Measurements from ENCODE around the gene ORM2.

ORM2 gene

DNA sequence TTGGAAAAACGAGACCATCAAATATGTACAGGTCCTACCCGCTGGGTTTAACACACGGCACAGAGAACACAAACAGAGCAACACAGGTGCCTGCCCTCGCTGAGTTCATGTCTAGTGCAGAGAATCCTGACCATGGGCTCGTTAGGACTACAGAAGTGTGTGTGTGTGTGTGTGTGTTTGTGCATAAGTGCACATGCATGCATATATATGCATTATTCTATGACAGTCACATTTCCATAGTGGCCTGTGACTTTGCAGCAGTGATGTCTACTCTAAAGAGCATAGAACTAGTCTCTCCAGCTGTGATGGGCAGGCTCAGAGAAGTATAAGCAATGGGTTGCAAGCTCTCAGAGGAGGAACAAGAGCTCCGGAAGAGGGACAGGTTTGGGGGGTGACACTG, 27.7 kb downstream of the ORM2 start:
- Histone ChIP-seq H3K4me2 (ENCODE audit: low read length) (no peak overlapping the region), H3K4me3 (ENCODE audit: low read length) (no peak overlapping the region), H3K27me3 (ENCODE audit: control insufficient read depth, low read length) (no peaks in the 10 kb centered on the region), H3K79me2 (ENCODE audit: control insufficient read depth, low read length) (peaks cover 44% of the 10 kb centered on the region), H3K4me1 (ENCODE audit: control insufficient read depth, low read length) (no peaks in the 10 kb centered on the region), H3K9me2 (replicated peaks; ENCODE audit: control insufficient read depth, low read length) (no peaks in the 10 kb centered on the region), H4K20me1 (ENCODE audit: control insufficient read depth, insufficient read depth, low read depth, low read length) (no peaks in the 10 kb centered on the region), H3K9me3 (ENCODE audit: control insufficient read depth, insufficient read depth, low read length) (no peaks in the 10 kb centered on the region), H3K27ac (ENCODE audit: low read depth, low read length) (no peak overlapping the region), H3K36me3 (ENCODE audit: control insufficient read depth, low read length) (peaks cover 90% of the 10 kb centered on the region), H3F3A (ENCODE audit: control insufficient read depth, insufficient read depth) (no peaks in the 10 kb centered on the region)
- TF ChIP-seq, protein P1, sequence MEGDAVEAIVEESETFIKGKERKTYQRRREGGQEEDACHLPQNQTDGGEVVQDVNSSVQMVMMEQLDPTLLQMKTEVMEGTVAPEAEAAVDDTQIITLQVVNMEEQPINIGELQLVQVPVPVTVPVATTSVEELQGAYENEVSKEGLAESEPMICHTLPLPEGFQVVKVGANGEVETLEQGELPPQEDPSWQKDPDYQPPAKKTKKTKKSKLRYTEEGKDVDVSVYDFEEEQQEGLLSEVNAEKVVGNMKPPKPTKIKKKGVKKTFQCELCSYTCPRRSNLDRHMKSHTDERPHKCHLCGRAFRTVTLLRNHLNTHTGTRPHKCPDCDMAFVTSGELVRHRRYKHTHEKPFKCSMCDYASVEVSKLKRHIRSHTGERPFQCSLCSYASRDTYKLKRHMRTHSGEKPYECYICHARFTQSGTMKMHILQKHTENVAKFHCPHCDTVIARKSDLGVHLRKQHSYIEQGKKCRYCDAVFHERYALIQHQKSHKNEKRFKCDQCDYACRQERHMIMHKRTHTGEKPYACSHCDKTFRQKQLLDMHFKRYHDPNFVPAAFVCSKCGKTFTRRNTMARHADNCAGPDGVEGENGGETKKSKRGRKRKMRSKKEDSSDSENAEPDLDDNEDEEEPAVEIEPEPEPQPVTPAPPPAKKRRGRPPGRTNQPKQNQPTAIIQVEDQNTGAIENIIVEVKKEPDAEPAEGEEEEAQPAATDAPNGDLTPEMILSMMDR (IDR thresholded peaks at IDR 0.05; ENCODE audit: low read depth, low read length, poor library complexity, severe bottlenecking) = no peak
- TF ChIP-seq EZH2phosphoT487 (IDR thresholded peaks at IDR 0.05; ENCODE audit: borderline replicate concordance, low read length) = no peak

DNA sequence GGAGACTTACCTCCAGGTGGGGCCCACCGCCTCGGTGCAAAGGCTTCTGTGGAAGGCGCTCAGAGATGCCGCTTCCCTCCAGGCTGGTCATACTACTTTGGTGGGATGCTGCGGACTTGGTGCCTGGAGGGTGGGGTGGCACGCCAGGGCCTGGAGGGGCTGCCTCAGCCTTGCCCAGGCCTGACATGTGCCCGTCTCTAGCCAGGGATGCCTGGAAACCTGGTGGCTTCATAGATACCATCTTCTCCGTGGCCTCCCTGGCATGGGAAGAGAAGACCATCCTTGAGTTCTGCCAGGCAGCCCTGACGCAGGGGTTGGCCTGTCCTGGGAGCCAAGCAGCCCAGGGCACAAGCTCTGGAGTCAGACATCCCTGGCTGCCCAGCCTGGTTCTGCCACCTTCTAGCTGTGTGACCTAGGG, 28.3 kb downstream of the ORM2 start:
- peaks cover 90% of the 10 kb centered on the region for H3K36me3 ChIP-seq (ENCODE audit: control insufficient read depth, low read length)
- H3K4me1 ChIP-seq (ENCODE audit: control insufficient read depth, low read length) = no peaks in the 10 kb centered on the region; the same call in 1 of the 2 replicates
- H3K4me2 ChIP-seq (ENCODE audit: low read length) = no peak overlapping the region
- H3K27me3 ChIP-seq (ENCODE audit: control insufficient read depth, low read length) = no peaks in the 10 kb centered on the region
- H3K79me2 ChIP-seq (ENCODE audit: control insufficient read depth, low read length) = peaks cover 48% of the 10 kb centered on the region
- H3K9me3 ChIP-seq (ENCODE audit: control insufficient read depth, insufficient read depth, low read length) = no peaks in the 10 kb centered on the region
- no peaks in the 10 kb centered on the region for H4K20me1 ChIP-seq (ENCODE audit: control insufficient read depth, insufficient read depth, low read depth, low read length)
- no peaks in the 10 kb centered on the region for H3K9me2 ChIP-seq (replicated peaks; ENCODE audit: control insufficient read depth, low read length)
- no peak overlapping the region for H3K4me3 ChIP-seq (ENCODE audit: low read length)
- TF ChIP-seq, protein P1 (IDR thresholded peaks at IDR 0.05; ENCODE audit: low read depth, low read length, poor library complexity, severe bottlenecking) = no peak
- TF ChIP-seq EZH2phosphoT487 (IDR thresholded peaks at IDR 0.05; ENCODE audit: borderline replicate concordance, low read length) = no peak
- H3F3A ChIP-seq (ENCODE audit: control insufficient read depth, insufficient read depth) = no peaks in the 10 kb centered on the region
- no peak overlapping the region for H3K27ac ChIP-seq (ENCODE audit: low read depth, low read length)

DNA sequence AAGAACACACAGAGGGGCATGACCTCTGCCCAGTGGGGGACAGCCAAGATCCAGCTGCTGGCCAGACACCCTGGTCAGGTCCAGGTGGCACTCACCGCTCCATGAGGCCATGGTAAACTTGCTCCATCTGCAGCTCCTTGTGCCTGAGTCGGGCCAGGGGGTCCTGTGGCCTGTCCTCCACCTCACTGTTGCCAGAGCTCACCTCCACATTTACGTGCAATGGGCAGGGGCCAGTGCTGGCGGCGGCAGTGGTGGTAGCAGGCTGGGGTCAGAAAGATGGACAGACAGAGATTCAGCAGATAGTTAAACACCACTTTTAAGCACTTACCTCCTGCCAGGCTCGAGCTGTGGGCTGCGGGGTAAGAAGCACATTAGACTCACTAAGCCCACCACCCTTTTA, 30.1 kb downstream of the ORM2 start:
- no peak overlapping the region for H3K27ac ChIP-seq (ENCODE audit: low read depth, low read length)
- TF ChIP-seq, protein P1 (IDR thresholded peaks at IDR 0.05; ENCODE audit: low read depth, low read length, poor library complexity, severe bottlenecking) = no peak
- TF ChIP-seq EZH2phosphoT487 (IDR thresholded peaks at IDR 0.05; ENCODE audit: borderline replicate concordance, low read length) = no peak
- H3K4me1 ChIP-seq (ENCODE audit: control insufficient read depth, low read length) = peaks cover 18% of the 10 kb centered on the region
- peaks cover 64% of the 10 kb centered on the region for H3K79me2 ChIP-seq (ENCODE audit: control insufficient read depth, low read length)
- H3K4me3 ChIP-seq (ENCODE audit: low read length) = no peak overlapping the region
- no peaks in the 10 kb centered on the region for H3K9me2 ChIP-seq (replicated peaks; ENCODE audit: control insufficient read depth, low read length)
- peaks cover 3% of the 10 kb centered on the region for H3F3A ChIP-seq (ENCODE audit: control insufficient read depth, insufficient read depth)
- no peaks in the 10 kb centered on the region for H3K27me3 ChIP-seq (ENCODE audit: control insufficient read depth, low read length)
- H4K20me1 ChIP-seq (ENCODE audit: control insufficient read depth, insufficient read depth, low read depth, low read length) = no peaks in the 10 kb centered on the region
- peaks cover 97% of the 10 kb centered on the region for H3K36me3 ChIP-seq (ENCODE audit: control insufficient read depth, low read length)
- no peaks in the 10 kb centered on the region for H3K9me3 ChIP-seq (ENCODE audit: control insufficient read depth, insufficient read depth, low read length)
- H3K4me2 ChIP-seq (ENCODE audit: low read length) = no peak overlapping the region

Measured in DOHH2 (cell line).